Measurements from ENCODE around the gene REM1. TPM values are rescaled to one million over a fixed set of nuclear protein-coding genes. Genes with fewer than 3 reads are reported as not detected.
"Not testable (repeated sequence)": the region's sequence is repeated elsewhere in the genome, so short reads cannot be mapped to it uniquely, and the experiment has no call there.

Gene REM1
- total and polyA plus RNA-seq, 4 donors, result 0.67 to 4.0 (median 0.83) TPM

- not testable (repeated sequence) for H3K27me3 ChIP-seq (ENCODE audit: control insufficient read depth, insufficient read depth, low read length); H3K4me3 ChIP-seq (ENCODE audit: low read depth, low read length); H3K36me3 ChIP-seq (ENCODE audit: control insufficient read depth, insufficient read depth, low read length); H3K27ac ChIP-seq (ENCODE audit: low read depth, low read length); H3K9me3 ChIP-seq (ENCODE audit: control insufficient read depth, insufficient read depth, low read length); H3K4me1 ChIP-seq (ENCODE audit: control insufficient read depth, insufficient read depth, low read length)
- 45% methylated on average over 12 of the region's 20 CpGs for WGBS (ENCODE audit: insufficient coverage)
- peak in 3 of 6 donors; percentile 33 to 83 (median 54) for DNase-seq (ENCODE audit: low read depth in 4 of 6, low spot score in 6 of 6)
Measured at GRCh38 chr20:31502884-31503673, 28.0 kb downstream of the REM1 start.

DNA sequence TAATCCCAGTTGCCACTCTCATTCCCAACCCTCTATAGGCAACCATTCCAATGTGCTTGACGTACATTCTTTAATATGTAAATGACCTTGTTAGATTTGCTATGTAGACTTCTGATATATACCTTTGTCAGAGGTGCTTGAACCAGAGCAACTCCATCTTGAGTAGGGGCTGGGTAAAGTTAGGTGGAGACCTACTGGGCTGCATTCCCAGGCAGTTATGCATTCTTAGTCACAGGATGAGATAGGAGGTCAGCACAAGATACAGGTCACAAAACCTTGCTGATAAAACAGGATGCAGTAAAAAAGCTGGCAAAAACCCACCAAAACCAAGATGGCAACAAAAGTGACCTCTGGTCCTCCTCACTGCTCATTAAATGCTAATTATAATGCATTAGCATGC is 30.8 kb downstream of the REM1 start:
- no peaks in the 10 kb centered on the region for H3K27me3 ChIP-seq (ENCODE audit: control insufficient read depth, insufficient read depth, low read length)
- H3K4me1 ChIP-seq (ENCODE audit: control insufficient read depth, insufficient read depth, low read length), result no peaks in the 10 kb centered on the region
- H3K27ac ChIP-seq (ENCODE audit: low read depth, low read length), result no peak overlapping the region
- no peaks in the 10 kb centered on the region for H3K36me3 ChIP-seq (ENCODE audit: control insufficient read depth, insufficient read depth, low read length)
- DNase-seq (ENCODE audit: low read depth in 4 of 6, low spot score in 6 of 6), result no peak
- no peaks in the 10 kb centered on the region for H3K9me3 ChIP-seq (ENCODE audit: control insufficient read depth, insufficient read depth, low read length)
- H3K4me3 ChIP-seq (ENCODE audit: low read depth, low read length), result no peak overlapping the region
- no CpG with 5 or more reads among the region's 1 CpG for WGBS (ENCODE audit: insufficient coverage)

GRCh38 chr20:31508517-31509244 is 33.6 kb downstream of the REM1 start:
- Histone ChIP-seq H3K27me3 (ENCODE audit: control insufficient read depth, insufficient read depth, low read length) (no peaks in the 10 kb centered on the region), H3K4me1 (ENCODE audit: control insufficient read depth, insufficient read depth, low read length) (no peaks in the 10 kb centered on the region), H3K27ac (ENCODE audit: low read depth, low read length) (no peak overlapping the region), H3K4me3 (ENCODE audit: low read depth, low read length) (no peak overlapping the region), H3K36me3 (ENCODE audit: control insufficient read depth, insufficient read depth, low read length) (no peaks in the 10 kb centered on the region), H3K9me3 (ENCODE audit: control insufficient read depth, insufficient read depth, low read length) (no peaks in the 10 kb centered on the region)
- no peak for DNase-seq (ENCODE audit: low read depth in 4 of 6, low spot score in 6 of 6)
- 79% methylated on average over 5 of the region's 5 CpGs for WGBS (ENCODE audit: insufficient coverage)

DNA sequence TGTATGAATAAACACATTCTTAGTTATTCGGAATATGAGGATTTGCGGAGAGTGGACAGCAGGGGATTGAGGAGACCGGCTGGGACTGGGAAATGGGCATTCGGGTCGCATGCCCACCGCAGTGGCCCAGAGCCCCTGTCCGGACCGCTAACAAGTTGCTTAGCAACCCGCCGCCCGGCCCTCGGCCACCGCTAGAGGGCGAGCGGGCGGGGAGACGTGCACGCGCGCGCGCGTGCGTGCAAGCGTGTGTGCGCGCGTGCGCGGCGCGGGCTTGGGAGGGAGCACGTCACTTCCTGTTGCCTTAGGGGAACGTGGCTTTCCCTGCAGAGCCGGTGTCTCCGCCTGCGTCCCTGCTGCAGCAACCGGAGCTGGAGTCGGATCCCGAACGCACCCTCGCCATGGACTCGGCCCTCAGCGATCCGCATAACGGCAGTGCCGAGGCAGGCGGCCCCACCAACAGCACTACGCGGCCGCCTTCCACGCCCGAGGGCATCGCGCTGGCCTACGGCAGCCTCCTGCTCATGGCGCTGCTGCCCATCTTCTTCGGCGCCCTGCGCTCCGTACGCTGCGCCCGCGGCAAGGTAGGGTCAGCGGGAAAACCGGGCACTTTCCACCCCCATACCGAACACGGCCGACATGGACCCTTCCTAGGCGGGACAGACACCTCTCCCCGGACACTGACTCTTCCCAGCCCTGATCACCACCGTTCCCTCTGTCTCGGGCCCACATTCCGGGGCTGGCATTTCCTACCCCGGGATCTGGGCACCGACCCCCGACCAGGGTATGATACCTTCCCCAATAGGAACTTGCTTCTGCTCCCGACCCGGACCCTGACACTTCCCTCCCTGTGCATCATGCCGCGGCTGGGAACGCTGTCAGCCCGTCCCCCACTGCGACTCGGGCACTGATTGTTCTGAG is 39.3 kb downstream of the REM1 start, which contains the start of gene HM13:
TSS of gene HM13 (plus strand) at position 289 of the 918 bp plus-strand sequence. CDS start at position 399, 110 bp downstream.
- Histone ChIP-seq H3K27me3 (ENCODE audit: control insufficient read depth, insufficient read depth, low read length) (no peaks in the 10 kb centered on the region), H3K27ac (ENCODE audit: low read depth, low read length) (peak within 1 kb of the TSS; percentile 67), H3K9me3 (ENCODE audit: control insufficient read depth, insufficient read depth, low read length) (no peaks in the 10 kb centered on the region), H3K36me3 (ENCODE audit: control insufficient read depth, insufficient read depth, low read length) (peaks cover 14% of the 10 kb centered on the region), H3K4me1 (ENCODE audit: control insufficient read depth, insufficient read depth, low read length) (peaks cover 23% of the 10 kb centered on the region), H3K4me3 (ENCODE audit: low read depth, low read length) (peak within 1 kb of the TSS; percentile 82)
- under 1% methylated on average over 86 of the region's 86 CpGs for WGBS (ENCODE audit: insufficient coverage)
- DNase-seq (ENCODE audit: low read depth in 4 of 6, low spot score in 6 of 6), result peak; percentile 84 to 97 (median 90)

DNA sequence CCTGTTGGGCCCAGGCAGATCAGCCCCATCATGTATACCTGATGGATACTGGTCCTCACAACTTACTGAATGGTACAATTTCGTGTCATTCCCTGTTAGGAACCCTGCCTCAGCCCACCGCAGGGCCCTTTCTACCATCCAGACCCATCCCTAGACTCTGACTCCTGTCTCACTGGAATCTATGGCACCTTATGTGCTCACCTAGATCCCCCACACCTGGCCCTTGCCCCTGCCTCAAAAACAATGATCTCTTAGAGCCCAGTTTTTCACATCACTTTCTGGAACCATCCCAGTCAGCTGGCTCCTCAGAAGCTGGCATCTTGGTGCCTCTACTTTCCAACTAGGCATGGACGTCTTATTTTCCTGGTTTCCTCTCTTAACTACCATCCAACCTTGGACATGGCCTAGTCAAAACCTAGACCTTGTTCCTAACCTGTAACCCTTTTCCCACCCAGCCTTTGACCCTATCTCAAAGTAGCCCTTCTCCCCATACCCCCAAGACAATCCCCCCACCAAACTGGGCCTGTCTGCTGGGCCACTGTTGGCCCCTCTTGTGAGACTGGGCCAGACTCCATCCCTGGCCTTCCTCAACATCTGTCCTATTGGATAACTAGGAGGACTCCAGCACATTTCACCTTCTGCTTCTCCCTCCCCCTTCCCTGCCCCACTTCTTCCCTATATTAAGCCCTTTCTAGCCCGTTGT is 40.1 kb downstream of the REM1 start:
- 35% methylated on average over 4 of the region's 4 CpGs for WGBS (ENCODE audit: insufficient coverage)
- Histone ChIP-seq H3K4me3 (ENCODE audit: low read depth, low read length) (peak overlapping the region; percentile 82), H3K9me3 (ENCODE audit: control insufficient read depth, insufficient read depth, low read length) (no peaks in the 10 kb centered on the region), H3K4me1 (ENCODE audit: control insufficient read depth, insufficient read depth, low read length) (peaks cover 23% of the 10 kb centered on the region), H3K27ac (ENCODE audit: low read depth, low read length) (peak overlapping the region; percentile 67), H3K27me3 (ENCODE audit: control insufficient read depth, insufficient read depth, low read length) (no peaks in the 10 kb centered on the region), H3K36me3 (ENCODE audit: control insufficient read depth, insufficient read depth, low read length) (peaks cover 14% of the 10 kb centered on the region)
- no peak for DNase-seq (ENCODE audit: low read depth in 4 of 6, low spot score in 6 of 6)

GRCh38 chr20:31515775-31516107 is 40.7 kb downstream of the REM1 start:
- H3K27ac ChIP-seq (ENCODE audit: low read depth, low read length), result no peak overlapping the region
- WGBS (ENCODE audit: insufficient coverage), result 82% methylated on average over 1 of the region's 3 CpGs
- no peak for DNase-seq (ENCODE audit: low read depth in 4 of 6, low spot score in 6 of 6)
- H3K9me3 ChIP-seq (ENCODE audit: control insufficient read depth, insufficient read depth, low read length), result no peaks in the 10 kb centered on the region
- H3K27me3 ChIP-seq (ENCODE audit: control insufficient read depth, insufficient read depth, low read length), result no peaks in the 10 kb centered on the region
- H3K4me1 ChIP-seq (ENCODE audit: control insufficient read depth, insufficient read depth, low read length), result peaks cover 27% of the 10 kb centered on the region
- H3K4me3 ChIP-seq (ENCODE audit: low read depth, low read length), result no peak overlapping the region
- peaks cover 14% of the 10 kb centered on the region for H3K36me3 ChIP-seq (ENCODE audit: control insufficient read depth, insufficient read depth, low read length)

GRCh38 chr20:31516166-31516565 is 41.1 kb downstream of the REM1 start:
- Histone ChIP-seq H3K27ac (ENCODE audit: low read depth, low read length) (no peak overlapping the region), H3K27me3 (ENCODE audit: control insufficient read depth, insufficient read depth, low read length) (no peaks in the 10 kb centered on the region), H3K9me3 (ENCODE audit: control insufficient read depth, insufficient read depth, low read length) (no peaks in the 10 kb centered on the region), H3K36me3 (ENCODE audit: control insufficient read depth, insufficient read depth, low read length) (peaks cover 14% of the 10 kb centered on the region), H3K4me1 (ENCODE audit: control insufficient read depth, insufficient read depth, low read length) (peaks cover 27% of the 10 kb centered on the region), H3K4me3 (ENCODE audit: low read depth, low read length) (no peak overlapping the region)
- DNase-seq (ENCODE audit: low read depth in 4 of 6, low spot score in 6 of 6), result no peak
- WGBS (ENCODE audit: insufficient coverage), result 100% methylated on average over 2 of the region's 4 CpGs

GRCh38 chr20:31516651-31517050 is 41.6 kb downstream of the REM1 start:
- H3K36me3 ChIP-seq (ENCODE audit: control insufficient read depth, insufficient read depth, low read length), result peaks cover 14% of the 10 kb centered on the region
- no peaks in the 10 kb centered on the region for H3K27me3 ChIP-seq (ENCODE audit: control insufficient read depth, insufficient read depth, low read length)
- no peak overlapping the region for H3K27ac ChIP-seq (ENCODE audit: low read depth, low read length)
- no peak for DNase-seq (ENCODE audit: low read depth in 4 of 6, low spot score in 6 of 6)
- peaks cover 27% of the 10 kb centered on the region for H3K4me1 ChIP-seq (ENCODE audit: control insufficient read depth, insufficient read depth, low read length)
- H3K4me3 ChIP-seq (ENCODE audit: low read depth, low read length), result no peak overlapping the region
- 100% methylated on average over 1 of the region's 2 CpGs for WGBS (ENCODE audit: insufficient coverage)
- H3K9me3 ChIP-seq (ENCODE audit: control insufficient read depth, insufficient read depth, low read length), result no peaks in the 10 kb centered on the region

DNA sequence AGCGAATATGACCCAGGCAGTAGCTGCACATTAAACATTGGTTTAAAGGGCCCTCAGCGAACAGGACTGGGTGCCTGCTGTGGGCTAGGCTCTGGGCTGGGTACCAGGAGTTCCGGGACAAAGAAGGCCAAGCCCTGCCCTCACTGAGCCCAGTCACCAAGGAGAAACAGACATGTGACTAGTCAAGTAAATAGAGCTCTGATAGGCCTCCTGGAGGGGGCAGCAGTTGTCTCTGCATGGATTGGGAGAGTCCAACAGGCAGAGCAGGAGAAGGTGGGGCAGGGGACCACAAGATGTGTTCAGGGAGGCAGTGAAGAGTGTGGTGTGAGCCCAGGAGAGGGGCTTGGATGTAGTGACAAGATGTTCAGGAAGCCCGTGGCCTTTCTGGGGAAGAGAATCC is 42.3 kb downstream of the REM1 start:
- WGBS (ENCODE audit: insufficient coverage), result 70% methylated on average over 3 of the region's 4 CpGs
- H3K27ac ChIP-seq (ENCODE audit: low read depth, low read length), result no peak overlapping the region
- DNase-seq (ENCODE audit: low read depth in 4 of 6, low spot score in 6 of 6), result no peak

More for the DNA sequence above, 42.3 kb downstream of the REM1 start:
- Histone ChIP-seq H3K4me3 (ENCODE audit: low read depth, low read length) (no peak overlapping the region), H3K4me1 (ENCODE audit: control insufficient read depth, insufficient read depth, low read length) (peaks cover 27% of the 10 kb centered on the region), H3K36me3 (ENCODE audit: control insufficient read depth, insufficient read depth, low read length) (peaks cover 17% of the 10 kb centered on the region), H3K27me3 (ENCODE audit: control insufficient read depth, insufficient read depth, low read length) (no peaks in the 10 kb centered on the region), H3K9me3 (ENCODE audit: control insufficient read depth, insufficient read depth, low read length) (no peaks in the 10 kb centered on the region)

Data from spinal cord (tissue), 10 donors.